SK-N-MC (cell line): ENCODE results near the gene HOXA5.

ENCODE experiments used
- EZH2 ChIP-seq: fragments of 200-600 bp; sonication (generic); IDR thresholded peaks from one replicate; pipeline ENCODE4 v1.6.1; 2017; ENCODE audit warnings: antibody characterized with exemption
- POLR2AphosphoS5 ChIP-seq: IDR thresholded peaks from 2 replicates; pipeline ENCODE4 v1.6.1; 2012; ENCODE audit warnings: mild to moderate bottlenecking, low read depth, low read length, borderline replicate concordance

DNA sequence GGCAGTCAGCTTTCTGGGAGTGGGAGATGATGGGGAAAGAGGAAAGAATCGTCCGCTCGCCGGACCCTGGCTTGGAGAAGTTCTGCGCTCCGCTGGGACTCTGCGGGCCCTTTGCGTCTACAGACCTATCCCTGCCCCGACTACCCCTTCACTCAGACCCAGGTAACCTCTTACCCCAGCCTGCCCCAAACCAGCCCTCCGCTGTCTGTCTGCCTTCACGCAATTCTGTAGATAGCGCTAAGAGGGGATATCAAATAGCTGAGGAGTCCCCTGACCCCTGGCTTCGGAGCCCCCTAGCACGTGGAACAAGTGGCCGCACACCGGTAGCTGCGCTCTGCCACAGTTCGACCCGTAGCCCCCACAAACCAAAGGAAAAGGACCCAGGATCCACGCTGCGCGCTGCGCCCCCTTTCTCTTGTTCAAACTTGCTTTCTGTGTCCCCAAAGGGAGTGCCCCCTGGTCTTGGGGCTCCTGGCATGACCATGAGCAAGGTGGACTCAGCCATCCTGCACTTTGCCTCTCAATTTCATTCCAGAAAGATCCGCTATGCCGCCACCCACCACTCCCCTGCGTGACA is 19.9 kb downstream of the HOXA5 start:
- TF ChIP-seq EZH2: peak; percentile 36
- TF ChIP-seq POLR2AphosphoS5: no peak
